ENCODE data around the gene BCAS1. TPM values are rescaled to one million over a fixed set of nuclear protein-coding genes. Genes with fewer than 3 reads are reported as not detected.

Gene BCAS1
- total RNA-seq, 1 donor from 2014 or later, result 0.04 TPM

DNA sequence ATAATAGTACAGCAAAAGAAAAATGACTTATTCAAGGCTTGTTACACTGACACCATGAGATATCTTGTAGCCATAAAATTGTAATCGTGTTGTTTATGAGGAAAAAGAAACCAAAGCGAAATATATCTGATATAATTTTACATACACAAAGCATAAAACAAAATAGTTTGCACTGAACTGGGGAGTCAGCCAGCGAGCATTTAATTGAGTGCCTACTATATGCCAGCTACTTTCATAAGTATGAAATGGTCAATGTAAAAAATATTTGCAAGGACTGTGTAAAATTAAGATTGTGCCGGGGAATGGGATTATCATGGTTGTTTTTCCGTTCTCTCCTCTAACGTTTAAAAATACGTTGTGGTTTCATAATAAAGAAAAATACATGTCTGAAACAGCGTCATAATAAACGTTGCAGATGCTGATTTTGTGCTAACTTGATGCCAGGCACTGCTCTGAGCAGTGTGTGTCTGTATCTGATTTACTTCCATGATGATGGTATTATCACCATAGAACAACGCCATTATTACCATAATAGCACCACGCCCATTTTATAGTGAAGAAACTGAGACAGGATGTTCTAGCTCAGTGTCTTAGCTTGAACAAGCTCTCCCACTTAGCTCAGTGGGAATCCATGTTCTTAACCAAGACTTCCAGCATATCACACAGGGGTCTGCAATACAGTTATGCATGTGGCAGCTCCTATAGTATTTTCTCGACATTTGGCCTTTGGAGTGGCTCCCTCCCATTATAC, 144.6 kb downstream of the BCAS1 start:
- Histone ChIP-seq H3K27me3 (ENCODE audit: control insufficient read depth, insufficient read depth, low read length) (no peaks in the 10 kb centered on the region), H3K36me3 (ENCODE audit: control insufficient read depth, insufficient read depth, low read length) (no peaks in the 10 kb centered on the region), H3K4me3 (ENCODE audit: low read depth, low read length) (no peak overlapping the region)
- DNase-seq (ENCODE audit: low read depth), result no peak
- TF ChIP-seq, protein P1, sequence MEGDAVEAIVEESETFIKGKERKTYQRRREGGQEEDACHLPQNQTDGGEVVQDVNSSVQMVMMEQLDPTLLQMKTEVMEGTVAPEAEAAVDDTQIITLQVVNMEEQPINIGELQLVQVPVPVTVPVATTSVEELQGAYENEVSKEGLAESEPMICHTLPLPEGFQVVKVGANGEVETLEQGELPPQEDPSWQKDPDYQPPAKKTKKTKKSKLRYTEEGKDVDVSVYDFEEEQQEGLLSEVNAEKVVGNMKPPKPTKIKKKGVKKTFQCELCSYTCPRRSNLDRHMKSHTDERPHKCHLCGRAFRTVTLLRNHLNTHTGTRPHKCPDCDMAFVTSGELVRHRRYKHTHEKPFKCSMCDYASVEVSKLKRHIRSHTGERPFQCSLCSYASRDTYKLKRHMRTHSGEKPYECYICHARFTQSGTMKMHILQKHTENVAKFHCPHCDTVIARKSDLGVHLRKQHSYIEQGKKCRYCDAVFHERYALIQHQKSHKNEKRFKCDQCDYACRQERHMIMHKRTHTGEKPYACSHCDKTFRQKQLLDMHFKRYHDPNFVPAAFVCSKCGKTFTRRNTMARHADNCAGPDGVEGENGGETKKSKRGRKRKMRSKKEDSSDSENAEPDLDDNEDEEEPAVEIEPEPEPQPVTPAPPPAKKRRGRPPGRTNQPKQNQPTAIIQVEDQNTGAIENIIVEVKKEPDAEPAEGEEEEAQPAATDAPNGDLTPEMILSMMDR (IDR thresholded peaks at IDR 0.05; ENCODE audit: insufficient read depth, low read length, poor library complexity, severe bottlenecking), result no peak

DNA sequence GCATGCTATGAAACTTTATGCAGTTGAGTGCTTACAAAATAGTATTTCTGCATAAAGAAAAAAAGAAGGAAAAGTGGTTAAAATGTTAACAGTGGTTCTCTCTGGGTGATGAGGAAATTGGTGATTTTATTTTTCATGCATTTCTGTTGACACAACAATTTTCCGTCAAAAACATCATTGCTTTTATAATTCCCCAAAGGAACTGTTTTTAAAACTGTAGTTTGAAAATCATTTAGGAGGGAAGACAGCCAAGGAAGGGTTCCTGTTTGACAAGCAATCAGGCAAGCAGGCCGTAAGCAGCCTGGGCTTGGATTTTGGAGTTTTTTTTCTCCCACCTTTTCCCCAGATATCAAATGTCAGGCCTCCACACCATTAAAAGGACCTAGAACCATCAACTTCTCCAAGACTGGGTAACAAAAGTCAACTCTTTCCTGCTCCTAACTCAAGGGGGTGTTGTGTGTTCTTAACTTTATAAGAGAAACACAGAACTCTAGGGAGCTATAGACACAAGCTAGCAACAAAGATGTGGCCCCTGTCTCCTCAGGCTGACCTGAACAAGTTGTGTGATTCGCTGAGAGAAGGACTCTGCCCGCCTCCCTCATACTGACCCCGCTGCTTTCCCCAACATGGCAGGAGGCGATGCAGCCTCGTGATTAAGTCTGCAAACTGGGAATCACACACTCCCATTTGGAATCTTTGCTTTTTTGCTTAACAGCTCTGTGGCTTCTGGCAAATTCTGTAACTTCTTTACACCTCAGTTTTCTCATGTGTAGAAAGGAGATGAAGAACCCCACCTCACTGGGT, 146.6 kb downstream of the BCAS1 start:
- Histone ChIP-seq H3K27me3 (ENCODE audit: control insufficient read depth, insufficient read depth, low read length) (no peaks in the 10 kb centered on the region), H3K36me3 (ENCODE audit: control insufficient read depth, insufficient read depth, low read length) (no peaks in the 10 kb centered on the region), H3K4me3 (ENCODE audit: low read depth, low read length) (no peak overlapping the region)
- no peak for DNase-seq (ENCODE audit: low read depth)
- TF ChIP-seq, protein P1 (IDR thresholded peaks at IDR 0.05; ENCODE audit: insufficient read depth, low read length, poor library complexity, severe bottlenecking), result no peak

DNA sequence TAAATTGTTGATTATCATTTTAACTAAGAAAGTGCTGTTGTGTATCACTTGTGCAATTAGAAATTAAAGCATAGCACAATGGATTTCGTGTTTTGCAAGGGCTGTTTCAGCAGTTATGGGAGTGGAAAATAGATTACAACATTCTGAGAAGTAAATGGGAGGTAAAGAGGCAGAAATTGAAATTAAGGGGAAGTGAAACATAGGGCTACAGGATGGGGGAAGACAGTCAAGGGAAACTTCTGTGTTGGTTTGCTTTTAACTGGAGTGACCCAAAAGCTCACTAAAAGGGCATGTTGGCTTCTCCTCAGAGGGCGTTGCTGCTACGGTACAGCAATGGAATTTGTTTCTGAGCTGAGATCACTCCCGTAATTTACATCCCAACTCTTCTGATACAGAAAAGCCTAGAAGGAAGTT, 147.5 kb downstream of the BCAS1 start:
- no peak for DNase-seq (ENCODE audit: low read depth)
- Histone ChIP-seq H3K27me3 (ENCODE audit: control insufficient read depth, insufficient read depth, low read length) (no peaks in the 10 kb centered on the region), H3K36me3 (ENCODE audit: control insufficient read depth, insufficient read depth, low read length) (no peaks in the 10 kb centered on the region), H3K4me3 (ENCODE audit: low read depth, low read length) (no peak overlapping the region)
- TF ChIP-seq, protein P1 (IDR thresholded peaks at IDR 0.05; ENCODE audit: insufficient read depth, low read length, poor library complexity, severe bottlenecking), result no peak

DNA sequence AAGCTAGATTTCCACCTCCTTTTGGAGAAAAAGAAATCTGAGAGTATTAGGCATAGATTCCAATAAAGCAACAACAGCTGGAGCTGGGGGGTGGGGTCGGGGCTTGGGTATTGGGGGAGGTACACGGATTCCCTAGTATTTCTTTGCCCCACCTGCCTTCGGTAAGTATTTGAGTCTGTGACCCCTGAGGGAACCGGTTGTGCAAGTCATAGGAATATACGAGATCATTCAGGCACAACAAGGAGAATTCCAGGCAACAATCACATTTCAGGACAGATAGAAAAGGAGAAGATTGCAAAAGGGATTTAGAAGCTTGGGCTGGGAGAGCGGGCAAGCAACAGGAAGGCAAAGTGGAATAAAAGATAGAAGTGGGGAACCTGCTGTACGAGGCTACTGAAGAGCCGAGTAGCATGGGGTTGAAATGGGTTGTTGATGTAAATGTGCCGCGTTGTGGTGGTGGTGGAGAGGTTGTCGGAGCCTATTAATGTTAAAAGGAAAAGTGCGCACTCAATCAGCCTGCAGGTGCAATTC, 148.9 kb downstream of the BCAS1 start:
- Histone ChIP-seq H3K36me3 (ENCODE audit: control insufficient read depth, insufficient read depth, low read length) (no peaks in the 10 kb centered on the region), H3K4me3 (ENCODE audit: low read depth, low read length) (no peak overlapping the region), H3K27me3 (ENCODE audit: control insufficient read depth, insufficient read depth, low read length) (no peaks in the 10 kb centered on the region)
- DNase-seq (ENCODE audit: low read depth), result no peak
- TF ChIP-seq, protein P1 (IDR thresholded peaks at IDR 0.05; ENCODE audit: insufficient read depth, low read length, poor library complexity, severe bottlenecking), result no peak

DNA sequence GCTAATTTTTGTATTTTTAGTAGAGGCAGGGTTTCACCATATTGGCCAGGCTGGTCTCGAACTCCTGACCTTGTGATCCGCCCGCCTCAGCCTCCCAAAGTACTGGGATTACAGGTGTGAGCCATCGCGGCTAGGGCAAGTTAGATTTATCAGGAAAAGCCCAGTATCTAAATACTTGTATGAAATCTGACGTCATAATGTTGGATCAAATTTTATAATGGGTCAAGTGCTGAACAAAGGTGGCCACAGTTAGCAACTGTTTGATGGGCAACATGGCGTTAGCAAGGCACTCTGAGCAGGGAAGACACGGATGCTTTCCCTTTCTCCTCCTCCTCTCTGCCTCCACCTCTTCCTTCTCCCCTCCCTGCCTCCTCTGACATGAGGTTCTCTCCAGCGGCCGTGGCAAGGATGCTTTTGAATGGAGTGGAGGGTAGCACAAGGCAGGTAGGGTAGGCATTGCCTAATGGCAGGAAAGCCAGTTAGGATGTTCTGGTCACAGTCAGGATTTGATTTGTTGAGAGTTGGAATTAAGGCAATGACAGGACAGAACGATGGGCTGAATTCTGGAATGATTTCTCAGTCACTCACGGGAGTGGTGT, 149.6 kb downstream of the BCAS1 start:
- TF ChIP-seq, protein P1 (IDR thresholded peaks at IDR 0.05; ENCODE audit: insufficient read depth, low read length, poor library complexity, severe bottlenecking), result no peak
- Histone ChIP-seq H3K27me3 (ENCODE audit: control insufficient read depth, insufficient read depth, low read length) (no peaks in the 10 kb centered on the region), H3K36me3 (ENCODE audit: control insufficient read depth, insufficient read depth, low read length) (no peaks in the 10 kb centered on the region), H3K4me3 (ENCODE audit: low read depth, low read length) (no peak overlapping the region)
- DNase-seq (ENCODE audit: low read depth), result no peak

All from kidney epithelial cell (primary cell).